GM21381 (cell line): ENCODE results near the gene OLFM3.

Experiments
- ATAC-seq: cut with Tn5 transposase; IDR thresholded peaks from one replicate; pipeline ENCODE4 v1.9.1; 2021; ENCODE audit warnings: mild to moderate bottlenecking, moderate library complexity; ENCODE audit not compliant: unreplicated experiment

The OLFM3 gene

GRCh38 chr1:101996825-101997465 is at the start of gene OLFM3:
TSS of gene OLFM3 (minus strand) at chr1:101996926.
- peak; percentile 64 for ATAC-seq

GRCh38 chr1:102045752-102046151 is 49.0 kb upstream of the OLFM3 start:
- no peak for ATAC-seq

- no peak for ATAC-seq
These were observed 35.8 kb upstream of the OLFM3 start for GRCh38 chr1:102032534-102032933.

- ATAC-seq: no peak
These were observed 22.8 kb upstream of the OLFM3 start for GRCh38 chr1:102019530-102019929.

- no peak for ATAC-seq
These were observed 19.0 kb upstream of the OLFM3 start for GRCh38 chr1:102015728-102016127.

- no peak for ATAC-seq
These were observed 5.3 kb upstream of the OLFM3 start for GRCh38 chr1:102002057-102002456.

GRCh38 chr1:101995984-101996745 is 561 bp downstream of the OLFM3 start:
- ATAC-seq: no peak

- no peak for ATAC-seq
These were observed 3.0 kb downstream of the OLFM3 start for GRCh38 chr1:101993710-101994109.

- ATAC-seq: no peak
These were observed 3.7 kb downstream of the OLFM3 start for GRCh38 chr1:101992821-101993575.

GRCh38 chr1:101980974-101981373 is 15.8 kb downstream of the OLFM3 start:
- no peak for ATAC-seq

GRCh38 chr1:101977266-101977665 is 19.5 kb downstream of the OLFM3 start:
- no peak for ATAC-seq

GRCh38 chr1:101976161-101976560 is 20.6 kb downstream of the OLFM3 start:
- ATAC-seq: no peak

- no peak for ATAC-seq
These were observed 21.4 kb downstream of the OLFM3 start for GRCh38 chr1:101975371-101975770.

- no peak for ATAC-seq
These were observed 22.0 kb downstream of the OLFM3 start for GRCh38 chr1:101974599-101975274.

- ATAC-seq: no peak
These were observed 25.4 kb downstream of the OLFM3 start for GRCh38 chr1:101971304-101971703.

GRCh38 chr1:101967871-101968270 is 28.9 kb downstream of the OLFM3 start:
- ATAC-seq: no peak

GRCh38 chr1:101965341-101965740 is 31.4 kb downstream of the OLFM3 start:
- no peak for ATAC-seq

GRCh38 chr1:101964708-101965107 is 32.0 kb downstream of the OLFM3 start:
- ATAC-seq: no peak

GRCh38 chr1:101960142-101960541 is 36.6 kb downstream of the OLFM3 start:
- no peak for ATAC-seq

GRCh38 chr1:101959456-101959855 is 37.3 kb downstream of the OLFM3 start:
- ATAC-seq: no peak

- no peak for ATAC-seq
These were observed 39.0 kb downstream of the OLFM3 start for GRCh38 chr1:101957771-101958170.
